Thyroid gland (tissue), 4 donors: Measurements from ENCODE around the gene NCR3LG1. TPM values are rescaled to one million over a fixed set of nuclear protein-coding genes. Genes with fewer than 3 reads are reported as not detected.

Experiments used
- DNase-seq, 2 donors: peaks; one replicate each; pipeline ENCODE4 v3.0.0-alpha.2; 2019
- H3K27ac ChIP-seq, 3 donors: fragments of 200-600 bp; sonication (generic); 1 replicate in 2 of 3; 2 replicates in 1 of 3; pipeline ENCODE4 v1.5.1; 2016 to 2019; ENCODE audit warnings: mild to moderate bottlenecking in 1 of 3, moderate library complexity in 1 of 3
- H3K27me3 ChIP-seq: fragments of 200-600 bp; sonication (generic); one replicate; pipeline ENCODE4 v1.5.1; 2019
- H3K36me3 ChIP-seq, 2 donors: fragments of 200-600 bp; sonication (generic); one replicate each; pipeline ENCODE4 v1.5.1; 2016 to 2019
- H3K4me1 ChIP-seq, 2 donors: fragments of 200-600 bp; sonication (generic); one replicate each; pipeline ENCODE4 v1.5.1; 2017 to 2019
- H3K4me3 ChIP-seq, 3 donors: fragments of 200-600 bp; sonication (generic); replicated peaks in 1 of 3; 1 replicate in 2 of 3; 2 replicates in 1 of 3; pipeline ENCODE4 v1.5.1; 2016; ENCODE audit warnings: mild to moderate bottlenecking in 1 of 3
- H3K9me3 ChIP-seq: fragments of 200-600 bp; sonication (generic); one replicate; pipeline ENCODE4 v1.5.1; 2017
- CTCF ChIP-seq, 6 experiments: fragments of 200-600 bp in 3 of 6; fragments of 450-650 bp in 3 of 6; sonication (generic) in 3 of 6; IDR thresholded peaks; one replicate each; pipeline ENCODE4 v1.5.1; 2016 to 2019; ENCODE audit warnings: antibody characterized with exemption in 6 of 6, mild to moderate bottlenecking in 2 of 6, inconsistent platforms in 1 of 6, moderate library complexity in 1 of 6
- POLR2A ChIP-seq, 2 donors: fragments of 450-650 bp; IDR thresholded peaks; one replicate each; pipeline ENCODE4 v1.6.1; 2017; ENCODE audit warnings: antibody characterized with exemption in 2 of 2, mild to moderate bottlenecking in 2 of 2, moderate library complexity in 1 of 2
- WGBS, 2 donors: methylation state at CpG; one replicate each; pipeline ENCODE4 v1.1.5; 2017; 5-methylcytosine and 5-hydroxymethylcytosine counted together
- intact Hi-C: fragments of 100-400 bp; cut with DNase I; formaldehyde crosslinking; loops from one replicate; pipeline ENCODE4 v1.15.1; 2023
- total RNA-seq, 4 donors: library from RNA; depleted of rRNA; stranded (reverse); fragments of >200 nt; gene quantifications; one replicate each; pipeline ENCODE4 v1.2.3, GENCODE V29; 2016

The NCR3LG1 gene
- total RNA-seq, 4 donors from 2014 or later: 2.8 to 7.8 (median 7.2) TPM

- DNase-seq: peak; percentile 48 to 60
- Histone ChIP-seq H3K36me3 (no peaks in the 10 kb centered on the region), H3K9me3 (no peaks in the 10 kb centered on the region), H3K27ac (no peak overlapping the region), H3K4me3 (no peak overlapping the region), H3K27me3 (no peaks in the 10 kb centered on the region), H3K4me1 (no peaks in the 10 kb centered on the region)
- TF ChIP-seq POLR2A (IDR thresholded peaks at IDR 0.05): no peak
- TF ChIP-seq CTCF (IDR thresholded peaks at IDR 0.05): no peak
- intact Hi-C loops: no loop called here
- 82 to 89% methylated on average over 4 to 5 of the region's 5 CpGs for WGBS, 2 donors
Measured at GRCh38 chr11:17328871-17329494, 22.6 kb upstream of the NCR3LG1 start.

- no peaks in the 10 kb centered on the region for H3K9me3 ChIP-seq
- 88 to 94% methylated on average over 2 of the region's 2 CpGs for WGBS, 2 donors
- no peaks in the 10 kb centered on the region for H3K27me3 ChIP-seq
- H3K27ac ChIP-seq: no peak overlapping the region
- no peaks in the 10 kb centered on the region for H3K4me1 ChIP-seq
- H3K36me3 ChIP-seq: no peaks in the 10 kb centered on the region
- no peak overlapping the region for H3K4me3 ChIP-seq
- no peak for TF ChIP-seq POLR2A (IDR thresholded peaks at IDR 0.05)
- no peak for TF ChIP-seq CTCF (IDR thresholded peaks at IDR 0.05)
- intact Hi-C loops: no loop called here
- no peak for DNase-seq
Measured at GRCh38 chr11:17331669-17332068, 19.9 kb upstream of the NCR3LG1 start.

DNA sequence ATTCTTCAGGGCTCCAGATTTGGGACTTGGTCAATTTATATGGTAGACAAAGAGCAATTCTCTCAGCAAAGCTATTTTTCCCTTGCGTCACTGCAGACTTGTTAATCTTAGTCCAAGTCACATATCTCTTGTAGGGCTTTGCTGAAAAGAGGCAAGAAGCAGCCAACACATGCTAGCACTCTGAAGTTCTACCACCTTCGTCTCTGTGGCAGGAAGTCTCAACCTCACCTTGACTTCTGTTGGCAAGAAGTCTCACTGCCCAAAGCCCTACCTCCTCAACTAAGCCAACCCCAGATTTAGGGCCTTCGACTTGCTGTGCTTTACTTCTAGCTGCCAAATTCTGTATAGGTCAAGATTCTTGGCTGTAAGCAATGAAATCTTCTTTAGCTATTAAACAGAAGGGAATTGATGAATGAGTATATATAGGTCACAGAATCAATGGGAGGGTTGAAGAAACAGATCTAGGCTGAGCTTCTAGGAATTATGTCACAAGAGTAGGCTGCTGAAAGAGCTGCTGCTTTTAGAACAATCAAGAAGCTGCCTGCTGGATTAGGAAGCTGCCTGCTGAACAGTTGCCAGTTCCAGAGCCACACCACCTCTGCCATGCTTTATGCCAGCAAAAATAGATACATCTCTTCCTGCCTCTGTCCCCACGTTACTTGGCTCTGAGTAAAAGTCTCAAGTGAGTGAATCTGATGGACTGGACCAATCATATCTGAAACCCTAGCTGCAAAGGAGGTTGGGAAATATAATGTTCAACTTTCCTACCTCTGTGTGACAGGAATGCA is 17.6 kb upstream of the NCR3LG1 start:
- Histone ChIP-seq H3K27ac (no peak overlapping the region), H3K36me3 (no peaks in the 10 kb centered on the region), H3K4me1 (no peaks in the 10 kb centered on the region), H3K9me3 (no peaks in the 10 kb centered on the region), H3K4me3 (no peak overlapping the region), H3K27me3 (no peaks in the 10 kb centered on the region)
- TF ChIP-seq POLR2A (IDR thresholded peaks at IDR 0.05) (no peak), CTCF (IDR thresholded peaks at IDR 0.05) (no peak)
- WGBS, 2 donors: 87 to 88% methylated on average over 3 to 4 of the region's 4 CpGs
- no peak for DNase-seq
- intact Hi-C loops: no loop called here

GRCh38 chr11:17343257-17343656 is 8.3 kb upstream of the NCR3LG1 start:
- no peaks in the 10 kb centered on the region for H3K4me1 ChIP-seq

More at GRCh38 chr11:17343257-17343656, 8.3 kb upstream of the NCR3LG1 start:
- WGBS, 2 donors: 97 to 99% methylated on average over 2 of the region's 2 CpGs
- no peak for TF ChIP-seq POLR2A (IDR thresholded peaks at IDR 0.05)
- TF ChIP-seq CTCF (IDR thresholded peaks at IDR 0.05): no peak
- Histone ChIP-seq H3K36me3 (no peaks in the 10 kb centered on the region), H3K9me3 (no peaks in the 10 kb centered on the region), H3K27me3 (no peaks in the 10 kb centered on the region), H3K27ac (no peak overlapping the region), H3K4me3 (no peak overlapping the region)
- no peak for DNase-seq
- intact Hi-C loops: no loop called here
